Mesendoderm (in vitro differentiated cells): ENCODE results near the gene CDK11B.

Experiments
- DNase-seq: peaks from one replicate; pipeline ENCODE4 v3.0.0; 2013
- H2AK5ac ChIP-seq: 2 replicates; pipeline ENCODE4 v1.6.1; 2013; ENCODE audit warnings: low read length, inconsistent platforms
- H2BK120ac ChIP-seq: 2 replicates; pipeline ENCODE4 v1.6.1; 2013; ENCODE audit warnings: low read depth, mild to moderate bottlenecking, low read length, moderate library complexity, mixed read lengths
- H2BK15ac ChIP-seq: replicated peaks from 2 replicates; pipeline ENCODE4 v1.6.1; 2013; ENCODE audit warnings: low read depth, mild to moderate bottlenecking, moderate library complexity
- H2BK5ac ChIP-seq: 2 replicates; pipeline ENCODE4 v1.6.1; 2013; ENCODE audit warnings: low read length, inconsistent platforms
- H3K18ac ChIP-seq: 2 replicates; pipeline ENCODE4 v1.6.1; 2013; ENCODE audit warnings: mild to moderate bottlenecking, low read length, mixed read lengths
- H3K23ac ChIP-seq: one replicate; pipeline ENCODE4 v1.6.1; 2013; ENCODE audit warnings: low read length
- H3K27ac ChIP-seq: 2 replicates; pipeline ENCODE4 v1.5.1; 2013; ENCODE audit warnings: low read depth, mild to moderate bottlenecking, inconsistent platforms, low read length, moderate library complexity
- H3K27me3 ChIP-seq: 2 replicates; pipeline ENCODE4 v1.6.1; 2013; ENCODE audit warnings: low read length, control low read depth, mild to moderate bottlenecking, inconsistent platforms; ENCODE audit not compliant: insufficient read depth, poor library complexity
- H3K36me3 ChIP-seq: 2 replicates; pipeline ENCODE4 v1.6.1; 2013; ENCODE audit warnings: low read length, inconsistent platforms; ENCODE audit not compliant: control insufficient read depth, insufficient read depth
- H3K4ac ChIP-seq: one replicate; pipeline ENCODE4 v1.6.1; 2013; ENCODE audit warnings: low read depth, mild to moderate bottlenecking, low read length, moderate library complexity
- H3K4me1 ChIP-seq: 2 replicates; pipeline ENCODE4 v1.6.1; 2013; ENCODE audit warnings: low read depth, low read length, inconsistent platforms; ENCODE audit not compliant: control insufficient read depth
- H3K4me2 ChIP-seq: 2 replicates; pipeline ENCODE4 v1.6.1; 2013; ENCODE audit warnings: low read length
- H3K4me3 ChIP-seq: 2 replicates; pipeline ENCODE4 v1.5.1; 2013; ENCODE audit warnings: mild to moderate bottlenecking, low read length
- H3K56ac ChIP-seq: one replicate; pipeline ENCODE4 v1.6.1; 2013; ENCODE audit warnings: low read length
- H3K79me1 ChIP-seq: 2 replicates; pipeline ENCODE4 v1.6.1; 2013; ENCODE audit warnings: low read length, inconsistent platforms
- H3K79me2 ChIP-seq: 2 replicates; pipeline ENCODE4 v1.6.1; 2013; ENCODE audit warnings: mild to moderate bottlenecking, low read length; ENCODE audit not compliant: control insufficient read depth, insufficient read depth
- H3K9ac ChIP-seq: 2 replicates; pipeline ENCODE4 v1.6.1; 2013; ENCODE audit warnings: low read length, inconsistent platforms
- H4K5ac ChIP-seq: one replicate; pipeline ENCODE4 v1.6.1; 2013; ENCODE audit warnings: low read length
- H4K8ac ChIP-seq: one replicate; pipeline ENCODE4 v1.6.1; 2013; ENCODE audit warnings: low read depth, mild to moderate bottlenecking, control low read depth, low read length, moderate library complexity
- WGBS: extraction: QIAGEN DNeasy Blood & Tissue Kit; methylation state at CpG from one replicate; pipeline ENCODE4 v1.1.7; 2013; ENCODE audit warnings: low lambda C conversion rate, missing lambda C conversion rate; ENCODE audit not compliant: insufficient coverage; ENCODE audit errors: extremely low coverage; 5-methylcytosine and 5-hydroxymethylcytosine counted together

CDK11B gene

GRCh38 chr1:1606232-1606631, 52.6 kb downstream of the CDK11B start:
- Histone ChIP-seq H3K79me2 (no peaks in the 10 kb centered on the region), H4K8ac (no peak overlapping the region), H3K18ac (no peak overlapping the region), H3K36me3 (no peaks in the 10 kb centered on the region), H2AK5ac (no peak overlapping the region), H3K4me1 (no peaks in the 10 kb centered on the region), H2BK5ac (no peak overlapping the region), H3K79me1 (no peaks in the 10 kb centered on the region), H3K23ac (no peak overlapping the region), H3K27ac (no peak overlapping the region), H3K4me3 (no peak overlapping the region), H2BK120ac (no peak overlapping the region), H3K56ac (no peak overlapping the region), H3K4me2 (no peak overlapping the region), H3K9ac (no peak overlapping the region), H3K4ac (no peak overlapping the region), H2BK15ac (no peak overlapping the region), H4K5ac (no peak overlapping the region), H3K27me3 (no peaks in the 10 kb centered on the region)
- no CpG with 5 or more reads among the region's 13 CpGs for WGBS
- no peak for DNase-seq

GRCh38 chr1:1605724-1606123, 53.1 kb downstream of the CDK11B start:
- H2BK120ac ChIP-seq: no peak overlapping the region
- no peaks in the 10 kb centered on the region for H3K4me1 ChIP-seq
- H3K4me2 ChIP-seq: no peak overlapping the region
- no peaks in the 10 kb centered on the region for H3K79me1 ChIP-seq
- WGBS: no CpG with 5 or more reads among the region's 17 CpGs
- no peaks in the 10 kb centered on the region for H3K36me3 ChIP-seq
- no peak overlapping the region for H3K18ac ChIP-seq
- H2BK5ac ChIP-seq: no peak overlapping the region
- no peak overlapping the region for H2AK5ac ChIP-seq
- no peak overlapping the region for H4K8ac ChIP-seq
- H3K4me3 ChIP-seq: no peak overlapping the region
- H4K5ac ChIP-seq: no peak overlapping the region
- H3K9ac ChIP-seq: no peak overlapping the region
- no peak overlapping the region for H3K56ac ChIP-seq
- no peak for DNase-seq
- no peak overlapping the region for H3K27ac ChIP-seq
- H3K23ac ChIP-seq: no peak overlapping the region
- H2BK15ac ChIP-seq: no peak overlapping the region
- no peaks in the 10 kb centered on the region for H3K27me3 ChIP-seq
- H3K4ac ChIP-seq: no peak overlapping the region
- no peaks in the 10 kb centered on the region for H3K79me2 ChIP-seq

GRCh38 chr1:1605034-1605591, 53.7 kb downstream of the CDK11B start:
- Histone ChIP-seq H3K9ac (no peak overlapping the region), H3K27ac (no peak overlapping the region), H2BK5ac (no peak overlapping the region), H3K4ac (no peak overlapping the region), H2BK15ac (no peak overlapping the region), H3K4me1 (no peaks in the 10 kb centered on the region), H3K4me2 (no peak overlapping the region), H4K8ac (no peak overlapping the region), H2AK5ac (no peak overlapping the region), H2BK120ac (no peak overlapping the region), H3K23ac (no peak overlapping the region), H3K18ac (no peak overlapping the region), H3K36me3 (no peaks in the 10 kb centered on the region), H3K27me3 (peaks cover 3% of the 10 kb centered on the region), H3K4me3 (no peak overlapping the region), H3K79me2 (no peaks in the 10 kb centered on the region), H4K5ac (no peak overlapping the region), H3K79me1 (no peaks in the 10 kb centered on the region), H3K56ac (no peak overlapping the region)
- DNase-seq: no peak
- no CpG with 5 or more reads among the region's 14 CpGs for WGBS

- WGBS: no CpG with 5 or more reads among the region's 15 CpGs
- H3K9ac ChIP-seq: no peak overlapping the region
These were observed 54.3 kb downstream of the CDK11B start for GRCh38 chr1:1604374-1605033.

GRCh38 chr1:1603671-1604373, 55.0 kb downstream of the CDK11B start:
- Histone ChIP-seq H3K79me1 (no peaks in the 10 kb centered on the region), H4K5ac (no peak overlapping the region), H3K23ac (no peak overlapping the region), H3K4me1 (no peaks in the 10 kb centered on the region), H3K27me3 (peaks cover 10% of the 10 kb centered on the region), H3K56ac (no peak overlapping the region), H2BK15ac (no peak overlapping the region), H3K4me3 (no peak overlapping the region), H3K18ac (no peak overlapping the region), H3K27ac (no peak overlapping the region), H4K8ac (no peak overlapping the region), H2AK5ac (no peak overlapping the region), H3K79me2 (no peaks in the 10 kb centered on the region), H2BK120ac (no peak overlapping the region), H3K4me2 (no peak overlapping the region), H2BK5ac (no peak overlapping the region), H3K4ac (no peak overlapping the region), H3K36me3 (no peaks in the 10 kb centered on the region), H3K9ac (no peak overlapping the region)
- no CpG with 5 or more reads among the region's 13 CpGs for WGBS
- DNase-seq: no peak

More at GRCh38 chr1:1604374-1605033, 54.3 kb downstream of the CDK11B start:
- Histone ChIP-seq H3K79me1 (no peaks in the 10 kb centered on the region), H2AK5ac (no peak overlapping the region), H3K27ac (no peak overlapping the region), H3K27me3 (peaks cover 5% of the 10 kb centered on the region), H2BK15ac (no peak overlapping the region), H2BK120ac (no peak overlapping the region), H4K8ac (no peak overlapping the region), H3K4ac (no peak overlapping the region), H2BK5ac (no peak overlapping the region), H3K56ac (no peak overlapping the region), H3K36me3 (no peaks in the 10 kb centered on the region), H4K5ac (no peak overlapping the region), H3K4me1 (no peaks in the 10 kb centered on the region), H3K23ac (no peak overlapping the region), H3K18ac (no peak overlapping the region), H3K4me3 (no peak overlapping the region), H3K79me2 (no peaks in the 10 kb centered on the region), H3K4me2 (no peak overlapping the region)
- DNase-seq: no peak
